OCI-LY1 (cell line): ENCODE data around the gene NEK6.

Experiments
- EZH2 ChIP-seq: fragments of 200-600 bp; sonication (generic), shearing (Covaris generic); IDR thresholded peaks from 2 replicates; pipeline ENCODE4 v1.8.0; 2017; ENCODE audit warnings: borderline replicate concordance, mixed run types, mild to moderate bottlenecking, antibody characterized with exemption, low read length, moderate library complexity, mixed read lengths
- TF ChIP-seq, protein P1 (sequence below): fragments of 200-600 bp; sonication (generic), shearing (Covaris generic); IDR thresholded peaks from 2 replicates; pipeline ENCODE4 v1.5.1; 2017; ENCODE audit warnings: mild to moderate bottlenecking, antibody characterized with exemption, low read length, moderate library complexity, mixed read lengths

GRCh38 chr9:124311283-124311682, 53.5 kb downstream of the NEK6 start:
- TF ChIP-seq, protein P1, sequence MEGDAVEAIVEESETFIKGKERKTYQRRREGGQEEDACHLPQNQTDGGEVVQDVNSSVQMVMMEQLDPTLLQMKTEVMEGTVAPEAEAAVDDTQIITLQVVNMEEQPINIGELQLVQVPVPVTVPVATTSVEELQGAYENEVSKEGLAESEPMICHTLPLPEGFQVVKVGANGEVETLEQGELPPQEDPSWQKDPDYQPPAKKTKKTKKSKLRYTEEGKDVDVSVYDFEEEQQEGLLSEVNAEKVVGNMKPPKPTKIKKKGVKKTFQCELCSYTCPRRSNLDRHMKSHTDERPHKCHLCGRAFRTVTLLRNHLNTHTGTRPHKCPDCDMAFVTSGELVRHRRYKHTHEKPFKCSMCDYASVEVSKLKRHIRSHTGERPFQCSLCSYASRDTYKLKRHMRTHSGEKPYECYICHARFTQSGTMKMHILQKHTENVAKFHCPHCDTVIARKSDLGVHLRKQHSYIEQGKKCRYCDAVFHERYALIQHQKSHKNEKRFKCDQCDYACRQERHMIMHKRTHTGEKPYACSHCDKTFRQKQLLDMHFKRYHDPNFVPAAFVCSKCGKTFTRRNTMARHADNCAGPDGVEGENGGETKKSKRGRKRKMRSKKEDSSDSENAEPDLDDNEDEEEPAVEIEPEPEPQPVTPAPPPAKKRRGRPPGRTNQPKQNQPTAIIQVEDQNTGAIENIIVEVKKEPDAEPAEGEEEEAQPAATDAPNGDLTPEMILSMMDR, result no peak
- TF ChIP-seq EZH2, result no peak
